ENCODE measurements around the gene PLEKHA4.
"Not testable (repeated sequence)": the region's sequence is repeated elsewhere in the genome, so short reads cannot be mapped to it uniquely, and the experiment has no call there.

Gene PLEKHA4

GRCh38 chr19:48802623-48803022 is 65.8 kb downstream of the PLEKHA4 start:
- in situ Hi-C loops (cut with HindIII; ENCODE audit: low sequenced_read_pairs): no loop called here

GRCh38 chr19:48799358-48800300 is 68.8 kb downstream of the PLEKHA4 start:
- in situ Hi-C loops (cut with HindIII; ENCODE audit: low sequenced_read_pairs): loop anchor here (10.0 kb wide), 1 partner anchor 165 kb away; the partner anchor contains the start of gene FTL

- in situ Hi-C loops (cut with HindIII; ENCODE audit: low sequenced_read_pairs): loop anchor here (10.0 kb wide), 1 partner anchor 166 kb away; the partner anchor contains the start of gene FTL
Observed at GRCh38 chr19:48798937-48799336, 69.5 kb downstream of the PLEKHA4 start.

GRCh38 chr19:48797103-48797502 is 71.3 kb downstream of the PLEKHA4 start:
- in situ Hi-C loops (cut with HindIII; ENCODE audit: low sequenced_read_pairs): loop anchor here (10.0 kb wide), 1 partner anchor 168 kb away; the partner anchor contains the start of gene FTL

GRCh38 chr19:48796298-48797083 is 71.9 kb downstream of the PLEKHA4 start:
- in situ Hi-C loops (cut with HindIII; ENCODE audit: low sequenced_read_pairs): loop anchor here (10.0 kb wide), 1 partner anchor 168 kb away; the partner anchor contains the start of gene FTL

- in situ Hi-C loops (cut with HindIII; ENCODE audit: low sequenced_read_pairs): loop anchor here (10.0 kb wide), 1 partner anchor 169 kb away; the partner anchor contains the start of gene FTL
Observed at GRCh38 chr19:48795685-48796070, 72.7 kb downstream of the PLEKHA4 start.

- in situ Hi-C loops (cut with HindIII; ENCODE audit: low sequenced_read_pairs): loop anchor here (10.0 kb wide), 1 partner anchor 170 kb away; the partner anchor contains the start of gene FTL
Observed at GRCh38 chr19:48795055-48795684, 73.2 kb downstream of the PLEKHA4 start.

- in situ Hi-C loops (cut with HindIII; ENCODE audit: low sequenced_read_pairs): loop anchor here (10.0 kb wide), 1 partner anchor 171 kb away; the partner anchor contains the start of gene FTL
Observed at GRCh38 chr19:48794291-48794690, 74.1 kb downstream of the PLEKHA4 start.

- in situ Hi-C loops (cut with HindIII; ENCODE audit: low sequenced_read_pairs): loop anchor here (10.0 kb wide), 1 partner anchor 172 kb away; the partner anchor contains the start of gene FTL
Observed at GRCh38 chr19:48793271-48793670, 75.1 kb downstream of the PLEKHA4 start.

GRCh38 chr19:48787331-48787730 is 81.1 kb downstream of the PLEKHA4 start:
- in situ Hi-C loops (cut with HindIII; ENCODE audit: low sequenced_read_pairs): not testable (repeated sequence)

Measured in DLD1 (cell line).